SK-N-SH (cell line): Measurements from ENCODE around the gene OMP. TPM values are rescaled to one million over a fixed set of nuclear protein-coding genes. Genes with fewer than 3 reads are reported as not detected.

Experiments
- CTCF ChIA-PET: fragments of 300-600, 350-600 bp; formaldehyde crosslinking; extraction: SDS; loops from one replicate; lab custom pipeline; 2021; lab: Yijun Ruan, JAX
- POLR2A ChIA-PET: fragments of 350-600 bp; sonication (Branson Sonifier 250); formaldehyde crosslinking; extraction: SDS; loops from one replicate; lab custom pipeline; 2020; ENCODE audit warnings: antibody characterized with exemption, inconsistent platforms; lab: Yijun Ruan, JAX
- DNase-seq: peaks from one replicate; pipeline ENCODE4 v3.0.0; 2012
- H2AFZ ChIP-seq: fragments of 200-600 bp; sonication (generic); 2 replicates; pipeline ENCODE4 v1.8.1; 2016; ENCODE audit warnings: antibody characterized with exemption, mild to moderate bottlenecking, low read depth
- H3F3A ChIP-seq: fragments of 200-600 bp; sonication (generic); replicated peaks from 2 replicates; pipeline ENCODE3; 2016; ENCODE audit warnings: antibody characterized with exemption, mild to moderate bottlenecking; ENCODE audit not compliant: insufficient read depth
- H3K27ac ChIP-seq, 2 experiments: fragments of 200-500 bp in 1 of 2; fragments of 200-600 bp in 1 of 2; sonication (Bioruptor generic) in 1 of 2; sonication (generic), shearing (Covaris generic) in 1 of 2; 2 replicates each; pipeline versions ENCODE4 v1.5.1 to v1.6.1; 2014 to 2016; ENCODE audit warnings: low read depth in 2 of 2, inconsistent platforms in 1 of 2, low read length in 1 of 2, mild to moderate bottlenecking in 1 of 2, mixed read lengths in 1 of 2
- H3K27me3 ChIP-seq: fragments of 200-600 bp; sonication (generic), shearing (Covaris generic); 2 replicates; pipeline ENCODE4 v1.6.1; 2016; ENCODE audit warnings: mixed run types; ENCODE audit not compliant: insufficient read depth
- H3K36me3 ChIP-seq, 2 experiments: fragments of 200-500 bp in 1 of 2; fragments of 200-600 bp in 1 of 2; sonication (Bioruptor generic) in 1 of 2; sonication (generic) in 1 of 2; replicated peaks in 1 of 2; 2 replicates each; pipeline versions ENCODE3 to v1.5.1; 2014 to 2016; ENCODE audit warnings: low read length in 1 of 2, mild to moderate bottlenecking in 1 of 2; ENCODE audit not compliant: insufficient read depth in 2 of 2, control insufficient read depth in 1 of 2
- H3K4me1 ChIP-seq, 2 experiments: fragments of 200-500 bp in 1 of 2; fragments of 200-600 bp in 1 of 2; sonication (Bioruptor generic) in 1 of 2; sonication (generic), shearing (Covaris generic) in 1 of 2; 2 replicates each; pipeline versions ENCODE4 v1.5.1 to v1.6.1; 2014 to 2016; ENCODE audit warnings: low read depth in 1 of 2, low read length in 1 of 2, mixed run types in 1 of 2; ENCODE audit not compliant: insufficient read depth in 2 of 2, control insufficient read depth in 1 of 2
- H3K4me2 ChIP-seq: fragments of 200-600 bp; sonication (generic), shearing (Covaris generic); 2 replicates; pipeline ENCODE4 v1.6.1; 2017; ENCODE audit warnings: mixed run types
- H3K4me3 ChIP-seq, 2 experiments: fragments of 200-500 bp in 1 of 2; fragments of 200-600 bp in 1 of 2; sonication (Bioruptor generic) in 1 of 2; sonication (generic), shearing (Covaris generic) in 1 of 2; 2 replicates each; pipeline versions ENCODE4 v1.5.1 to v1.8.1; 2014 to 2016; ENCODE audit warnings: low read depth in 2 of 2, inconsistent platforms in 1 of 2, low read length in 1 of 2, mild to moderate bottlenecking in 1 of 2, mixed read lengths in 1 of 2, moderate library complexity in 1 of 2
- H3K79me2 ChIP-seq: fragments of 200-600 bp; sonication (generic); 2 replicates; pipeline ENCODE4 v1.8.1; 2017; ENCODE audit warnings: mild to moderate bottlenecking; ENCODE audit not compliant: insufficient read depth
- H3K9ac ChIP-seq: fragments of 200-600 bp; sonication (generic); 2 replicates; pipeline ENCODE4 v1.6.1; 2017; ENCODE audit warnings: mixed run types
- H3K9me2 ChIP-seq: fragments of 200-600 bp; sonication (generic); 2 replicates; pipeline ENCODE4 v1.6.1; 2017; ENCODE audit warnings: mixed run types
- H3K9me3 ChIP-seq: fragments of 200-600 bp; sonication (generic); 2 replicates; pipeline ENCODE4 v1.6.1; 2017; ENCODE audit warnings: mixed run types, mild to moderate bottlenecking, moderate library complexity
- H4K20me1 ChIP-seq: fragments of 200-600 bp; sonication (generic); 2 replicates; pipeline ENCODE4 v1.6.1; 2017; ENCODE audit warnings: mild to moderate bottlenecking, mixed run types; ENCODE audit not compliant: insufficient read depth
- FOXJ3 ChIP-seq: sonication (generic); formaldehyde crosslinking; IDR thresholded peaks from 2 replicates; pipeline ENCODE4 v1.5.1; 2020; ENCODE audit warnings: mild to moderate bottlenecking, missing genetic modification reagents
- FOXM1 ChIP-seq: IDR thresholded peaks from 2 replicates; pipeline ENCODE4 v1.4.0; 2012; ENCODE audit warnings: low read depth, mild to moderate bottlenecking
- GABPA ChIP-seq: IDR thresholded peaks from 2 replicates; pipeline ENCODE4 v1.4.0; 2012; ENCODE audit warnings: low read depth, mild to moderate bottlenecking
- IRF3 ChIP-seq: fragments of 150-350 bp; IDR thresholded peaks from 2 replicates; pipeline ENCODE4 v1.6.1; 2016; ENCODE audit warnings: mild to moderate bottlenecking, low read depth, low read length
- REST ChIP-seq: IDR thresholded peaks from 2 replicates; pipeline ENCODE4 v1.6.1; 2012; ENCODE audit warnings: mild to moderate bottlenecking, low read depth, low read length, moderate library complexity
- RXRA ChIP-seq: IDR thresholded peaks from 2 replicates; pipeline ENCODE4 v1.4.0; 2012; ENCODE audit warnings: low read depth, mild to moderate bottlenecking, borderline replicate concordance
- SIN3A ChIP-seq: IDR thresholded peaks from 2 replicates; pipeline ENCODE4 v1.6.1; 2012; ENCODE audit warnings: low read depth, mild to moderate bottlenecking, low read length, moderate library complexity, borderline replicate concordance
- SMC3 ChIP-seq: IDR thresholded peaks from 2 replicates; pipeline ENCODE4 v1.6.1; 2012; ENCODE audit warnings: low read depth, low read length, improper control_type of control experiment
- TCF12 ChIP-seq: IDR thresholded peaks from 2 replicates; pipeline ENCODE4 v1.4.0; 2012
- USF1 ChIP-seq: IDR thresholded peaks from 2 replicates; pipeline ENCODE4 v1.4.0; 2012; ENCODE audit warnings: low read depth, borderline replicate concordance
- YY1 ChIP-seq: IDR thresholded peaks from 2 replicates; pipeline ENCODE4 v1.4.0; 2012; ENCODE audit warnings: low read depth, mild to moderate bottlenecking
- ZBTB33 ChIP-seq: IDR thresholded peaks from 2 replicates; pipeline ENCODE4 v1.4.0; 2012; ENCODE audit warnings: low read depth, borderline replicate concordance
- WGBS: methylation state at CpG from one replicate; pipeline ENCODE4 v1.1.6; 2017; ENCODE audit warnings: low lambda C conversion rate; 5-methylcytosine and 5-hydroxymethylcytosine counted together
- polyA plus RNA-seq, 3 experiments: library from polyadenylated mRNA; depleted of rRNA; stranded (reverse); fragments of >200 nt; gene quantifications; 2 replicates each; pipeline ENCODE4 v1.2.3, GENCODE V29; 2012
- TF ChIP-seq, protein P1 (sequence below): IDR thresholded peaks from 2 replicates; pipeline ENCODE4; 2012

OMP gene
- polyA plus RNA-seq, 1 of the 3 experiments (the other 2 are of a cell fraction): 0.20 TPM

- Histone ChIP-seq H3K9ac (no peak overlapping the region), H3K27ac (no peak overlapping the region), H2AFZ (no peak overlapping the region), H3K4me3 (no peak overlapping the region), H3F3A (no peaks in the 10 kb centered on the region), H3K79me2 (no peaks in the 10 kb centered on the region), H3K4me1 (no peaks in the 10 kb centered on the region; a peak in 1 of 4 replicates), H3K36me3 (no peaks in the 10 kb centered on the region), H4K20me1 (no peaks in the 10 kb centered on the region), H3K9me2 (no peaks in the 10 kb centered on the region), H3K4me2 (no peak overlapping the region), H3K9me3 (no peaks in the 10 kb centered on the region), H3K27me3 (no peaks in the 10 kb centered on the region)
- 93% methylated on average over 5 of the region's 5 CpGs for WGBS
- TF ChIP-seq USF1 (no peak), ZBTB33 (no peak), TCF12 (no peak), REST (no peak), YY1 (no peak), FOXJ3 (no peak), SMC3 (no peak), SIN3A (no peak), RXRA (no peak), IRF3 (no peak), GABPA (no peak), FOXM1 (no peak)
- TF ChIP-seq, protein P1, sequence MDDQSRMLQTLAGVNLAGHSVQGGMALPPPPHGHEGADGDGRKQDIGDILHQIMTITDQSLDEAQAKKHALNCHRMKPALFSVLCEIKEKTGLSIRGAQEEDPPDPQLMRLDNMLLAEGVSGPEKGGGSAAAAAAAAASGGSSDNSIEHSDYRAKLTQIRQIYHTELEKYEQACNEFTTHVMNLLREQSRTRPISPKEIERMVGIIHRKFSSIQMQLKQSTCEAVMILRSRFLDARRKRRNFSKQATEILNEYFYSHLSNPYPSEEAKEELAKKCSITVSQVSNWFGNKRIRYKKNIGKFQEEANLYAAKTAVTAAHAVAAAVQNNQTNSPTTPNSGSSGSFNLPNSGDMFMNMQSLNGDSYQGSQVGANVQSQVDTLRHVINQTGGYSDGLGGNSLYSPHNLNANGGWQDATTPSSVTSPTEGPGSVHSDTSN: no peak
- DNase-seq: no peak
- ChIA-PET CTCF (interaction anchor here (0.8 to 1.3 kb wide), 3 partner anchors 20 to 67 kb away, joined by 3 to 5 read pairs (median 4); no protein-coding TSS in a partner anchor), POLR2A (no interaction called here)
Measured at GRCh38 chr11:77059806-77060205, 42.8 kb upstream of the OMP start.
